B cell (primary cell): ENCODE measurements around the gene EML1.

Experiments used
- CTCF ChIP-seq: fragments of 200-600 bp; IDR thresholded peaks from one replicate; pipeline ENCODE4 v1.8.0; 2022; ENCODE audit warnings: antibody characterized with exemption, mild to moderate bottlenecking
- EZH2 ChIP-seq: IDR thresholded peaks from 2 replicates; pipeline ENCODE4 v1.6.1; 2012; ENCODE audit warnings: borderline replicate concordance, low read depth, mild to moderate bottlenecking, moderate library complexity, low read length; ENCODE audit not compliant: insufficient read depth, poor library complexity, severe bottlenecking

GRCh38 chr14:99941211-99941610 lies 148.0 kb downstream of the EML1 start:
- TF ChIP-seq CTCF (no peak), EZH2 (no peak)
